ENCODE data around the gene MEIS2.

Gene MEIS2

DNA sequence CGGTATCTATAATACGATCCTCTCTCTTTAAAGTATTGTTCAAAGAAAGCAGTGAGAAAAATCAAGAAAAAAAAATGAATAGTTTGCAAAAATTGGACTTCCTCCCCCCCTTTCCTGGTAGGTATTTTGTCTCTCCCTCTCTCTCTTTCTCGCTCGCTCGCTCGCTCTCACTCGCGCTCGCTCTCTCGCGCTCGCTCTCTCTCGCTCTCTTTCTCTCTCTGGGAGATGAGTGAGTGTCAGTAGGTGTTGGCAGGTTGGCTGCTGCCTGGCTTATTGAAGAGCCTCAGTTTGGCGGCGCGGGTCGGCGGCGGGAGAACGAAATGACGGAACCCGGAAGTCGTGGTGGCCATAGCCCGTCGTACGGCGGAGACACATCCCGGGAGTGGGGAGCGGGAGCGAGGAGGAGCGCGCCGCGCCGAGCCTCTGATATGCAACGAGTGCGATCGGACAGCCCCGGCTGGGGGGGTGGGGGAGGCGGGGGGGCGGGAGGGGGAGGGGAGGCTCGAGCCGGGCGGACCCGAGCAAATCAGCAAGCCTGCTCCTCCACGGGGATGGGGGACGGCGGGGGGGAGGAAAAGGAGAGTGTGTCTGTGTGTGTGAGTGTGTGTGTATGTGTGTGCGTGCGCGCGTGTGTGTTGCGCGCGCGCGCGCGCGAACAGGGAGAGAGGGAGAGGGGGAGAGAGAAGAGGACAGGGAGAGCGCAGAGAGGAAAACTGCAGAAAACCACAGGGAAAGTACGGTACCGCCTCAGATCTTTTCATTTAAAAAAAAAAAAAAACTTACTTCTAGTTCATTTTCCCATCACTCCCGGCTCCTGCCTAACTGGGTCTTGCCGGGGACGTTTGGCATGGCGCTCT lies at the start of gene MEIS2:
TSS of gene MEIS2 (minus strand) at position 441 of the 857 bp plus-strand sequence. CDS start 1,083 bp downstream, outside the sequence.
- peak; percentile 33 to 43 for ATAC-seq

GRCh38 chr15:37149146-37149545 lies 48.8 kb upstream of the MEIS2 start:
- no peak for ATAC-seq

- no peak for ATAC-seq
Observed at GRCh38 chr15:37148714-37149113, 48.4 kb upstream of the MEIS2 start.

GRCh38 chr15:37143351-37143750 lies 43.0 kb upstream of the MEIS2 start:
- ATAC-seq = no peak

- ATAC-seq = no peak
Observed at GRCh38 chr15:37142371-37142770, 42.0 kb upstream of the MEIS2 start.

DNA sequence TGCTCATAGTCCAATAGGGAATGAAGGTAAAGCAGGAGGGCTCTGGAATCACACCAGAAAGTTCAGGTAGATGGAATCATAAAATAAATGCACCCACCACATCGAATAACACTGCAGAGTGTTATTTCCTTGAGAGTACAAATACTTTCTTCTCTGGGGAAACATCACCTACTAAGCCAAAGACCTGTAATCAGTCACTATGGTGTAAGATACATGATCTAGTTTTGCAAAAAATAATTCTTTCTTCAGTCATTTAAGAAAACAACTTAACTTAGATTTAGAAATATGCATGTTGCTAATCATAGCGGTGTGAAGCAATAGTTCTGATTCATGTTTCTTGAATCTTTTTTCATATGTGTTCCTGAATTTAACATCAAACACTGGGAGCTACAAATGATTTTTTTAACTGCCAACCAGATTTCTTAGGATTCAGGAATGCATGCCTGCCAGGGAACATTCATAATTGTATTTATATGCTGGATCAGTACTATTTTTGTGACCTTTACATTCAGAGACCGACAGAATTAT lies 40.2 kb upstream of the MEIS2 start:
- ATAC-seq = no peak

DNA sequence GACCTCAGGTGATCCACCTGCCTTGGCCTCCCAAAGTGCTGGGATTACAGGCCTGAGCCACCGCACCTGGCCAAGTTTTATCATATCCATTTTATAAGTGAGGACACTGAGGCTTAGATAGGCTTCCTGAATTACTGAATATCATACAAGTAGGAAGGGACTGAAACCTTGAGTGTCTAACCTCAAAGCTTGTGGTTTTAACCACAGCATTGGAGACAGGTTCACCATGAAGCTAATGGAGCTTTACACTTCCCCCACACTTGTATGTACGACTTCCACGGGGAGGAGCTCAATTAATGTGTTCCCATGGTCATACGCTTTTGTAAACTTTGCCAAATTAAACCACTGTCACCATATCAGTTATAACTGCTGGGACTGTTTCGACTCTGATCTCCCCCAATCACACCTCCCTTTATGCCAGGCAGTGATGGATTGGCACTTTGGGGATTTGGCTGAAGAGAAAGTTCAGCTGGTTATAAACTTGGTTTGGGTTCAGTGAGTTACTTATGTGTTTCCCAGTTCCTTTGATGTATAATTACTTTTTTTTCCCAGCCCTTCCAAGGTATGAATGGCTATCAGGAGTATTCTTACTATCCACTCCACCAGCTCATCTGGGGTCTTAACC lies 38.4 kb upstream of the MEIS2 start:
- no peak for ATAC-seq

GRCh38 chr15:37137221-37137620 lies 36.9 kb upstream of the MEIS2 start:
- no peak for ATAC-seq

GRCh38 chr15:37136666-37137065 lies 36.3 kb upstream of the MEIS2 start:
- ATAC-seq = no peak

DNA sequence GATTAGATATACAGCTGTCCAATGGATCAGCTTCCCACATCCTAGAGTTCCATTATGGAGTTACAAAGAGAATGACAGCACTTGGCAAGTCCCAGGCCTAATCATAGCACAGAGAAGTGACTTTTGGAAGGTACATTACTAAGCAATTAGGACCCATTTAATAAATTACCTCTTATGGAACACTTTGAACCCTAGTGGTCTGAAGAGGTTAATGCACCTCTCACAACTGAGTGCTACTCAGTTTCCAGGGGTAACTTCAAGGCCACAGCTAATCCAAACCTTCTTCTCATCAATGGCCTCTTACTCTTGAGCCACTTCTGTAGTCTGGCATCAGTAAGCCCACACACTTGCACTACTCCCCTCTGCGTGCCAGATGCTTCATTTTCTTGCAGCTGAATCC lies 34.9 kb upstream of the MEIS2 start:
- no peak for ATAC-seq

GRCh38 chr15:37134699-37135131 lies 34.4 kb upstream of the MEIS2 start:
- ATAC-seq = no peak

DNA sequence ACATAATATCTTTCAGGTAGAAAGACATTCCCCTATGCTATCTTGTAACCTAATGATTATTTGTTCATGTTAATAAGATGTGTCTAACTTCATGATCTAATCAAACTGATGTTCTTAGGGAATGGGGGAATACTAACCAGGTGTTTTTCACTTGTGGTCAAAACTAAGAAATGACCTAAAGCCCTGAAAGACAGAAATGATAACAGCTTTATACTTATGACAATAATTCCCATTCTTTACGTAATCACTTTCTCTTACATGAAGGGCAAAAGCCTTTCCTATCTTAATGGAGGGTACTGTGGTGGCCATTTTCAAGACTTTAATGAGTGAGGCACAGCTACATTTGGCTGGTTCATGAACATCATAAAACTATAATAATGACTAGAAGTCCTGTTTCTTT lies 33.9 kb upstream of the MEIS2 start:
- ATAC-seq = no peak

- ATAC-seq = no peak
Observed at GRCh38 chr15:37133602-37134001, 33.3 kb upstream of the MEIS2 start.

GRCh38 chr15:37132826-37133417 lies 32.6 kb upstream of the MEIS2 start:
- no peak for ATAC-seq

DNA sequence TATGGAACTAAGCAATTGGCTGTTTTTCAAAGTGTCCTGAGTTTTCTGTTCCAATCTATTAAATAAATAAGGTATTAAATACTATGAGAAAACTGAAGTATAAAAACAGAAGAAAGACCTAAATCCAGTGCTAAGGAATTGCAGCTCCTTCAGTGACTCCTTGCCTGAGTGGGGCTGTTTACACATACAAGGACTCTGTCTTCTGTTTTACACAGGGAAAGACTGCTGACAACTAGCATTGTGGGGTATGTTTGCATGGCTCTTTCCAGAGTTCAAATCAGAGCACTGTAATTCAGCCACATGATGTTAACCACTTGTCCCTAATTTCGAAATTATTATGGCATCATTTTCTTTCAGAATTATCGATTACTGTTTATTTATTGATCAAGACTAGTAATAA lies 31.3 kb upstream of the MEIS2 start:
- no peak for ATAC-seq

DNA sequence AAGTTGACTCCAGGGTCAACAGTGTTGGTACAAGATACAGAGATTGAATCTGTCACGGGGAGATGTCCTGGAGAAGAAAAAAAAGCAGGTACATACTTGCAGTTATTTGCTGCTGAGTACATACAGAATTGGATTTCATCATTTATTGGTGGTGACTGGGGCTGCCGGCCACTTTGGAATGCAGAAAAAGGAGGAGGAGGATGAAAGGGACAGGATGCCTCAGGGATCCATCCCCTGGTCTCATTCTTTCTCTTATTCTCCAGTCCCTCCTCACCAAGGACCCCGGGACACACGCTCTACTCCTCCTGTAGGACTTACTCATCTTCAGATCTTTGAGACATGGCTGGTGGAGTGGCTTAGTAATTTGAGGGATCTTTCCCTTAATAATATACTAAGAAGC lies 30.0 kb upstream of the MEIS2 start:
- ATAC-seq = no peak

DNA sequence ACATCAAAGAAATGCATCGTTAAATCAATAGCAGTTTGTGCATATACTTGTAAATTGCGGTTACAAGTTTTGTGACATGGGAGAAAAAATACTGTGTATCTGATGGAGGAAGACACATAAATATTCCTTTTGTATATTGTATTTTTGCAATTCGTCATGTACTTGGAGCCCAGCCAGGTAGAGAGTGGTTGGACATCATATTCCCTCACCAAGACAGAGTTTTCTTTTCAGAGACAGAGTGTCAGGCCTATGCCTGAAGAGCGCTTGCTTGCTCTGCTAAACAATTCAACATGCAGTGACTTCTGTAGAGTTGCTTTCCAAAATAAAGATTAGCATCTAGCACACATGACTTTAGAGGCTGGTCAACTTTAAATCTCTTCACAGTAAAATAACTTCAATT lies 24.8 kb upstream of the MEIS2 start:
- no peak for ATAC-seq

- ATAC-seq = no peak
Observed at GRCh38 chr15:37124331-37124730, 24.0 kb upstream of the MEIS2 start.

DNA sequence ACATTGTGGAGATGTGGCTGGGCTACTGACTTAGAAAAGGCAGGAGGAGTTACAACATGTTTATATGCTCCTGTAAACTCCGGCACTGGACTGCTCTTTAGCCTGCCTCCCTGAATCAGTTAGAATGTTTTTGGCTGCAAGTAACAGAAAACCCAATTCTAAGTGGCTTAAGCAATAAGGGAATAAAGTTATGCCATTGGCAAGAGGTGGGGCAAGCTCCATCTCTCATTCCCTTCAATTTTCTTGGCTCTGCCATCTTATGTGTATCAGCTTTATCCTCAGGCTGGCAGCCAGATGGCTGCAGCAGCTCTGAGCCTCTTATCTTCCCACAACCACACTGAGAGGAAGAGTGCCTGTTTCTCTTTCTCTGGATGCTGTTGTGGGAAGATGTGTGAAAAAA lies 22.4 kb upstream of the MEIS2 start:
- no peak for ATAC-seq

GRCh38 chr15:37121492-37121891 lies 21.1 kb upstream of the MEIS2 start:
- no peak for ATAC-seq

DNA sequence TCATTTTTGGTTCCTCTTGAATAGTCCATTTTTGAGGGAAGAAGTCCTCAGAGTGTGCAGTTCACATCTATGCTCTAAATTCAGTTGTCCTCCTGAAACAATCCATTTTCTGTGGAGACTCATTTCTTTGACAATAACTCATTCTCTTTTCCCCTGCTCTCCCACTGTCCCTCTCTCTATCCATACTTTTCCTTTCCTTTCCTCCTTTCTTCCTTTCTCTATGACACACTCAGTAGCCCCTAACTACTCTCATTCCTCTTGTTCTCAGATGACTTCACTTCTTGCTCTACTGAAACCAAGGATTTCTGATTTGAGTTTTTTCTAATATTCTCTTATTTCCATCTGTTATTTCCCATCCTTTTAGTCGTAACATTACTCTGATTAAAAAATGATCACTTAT lies 16.7 kb upstream of the MEIS2 start:
- no peak for ATAC-seq

GRCh38 chr15:37115538-37115937 lies 15.2 kb upstream of the MEIS2 start:
- no peak for ATAC-seq

- no peak for ATAC-seq
Observed at GRCh38 chr15:37112971-37113670, 12.8 kb upstream of the MEIS2 start.

Measured in activated CD4-positive, CD25-positive, alpha-beta regulatory T cell treated with anti-CD3 and anti-CD28 coated beads, Interleukin-2, amount 50 U/mL, for 24 hours (primary cell).